Neural cell (in vitro differentiated cells): ENCODE measurements around the gene PRR16. TPM values are rescaled to one million over a fixed set of nuclear protein-coding genes. Genes with fewer than 3 reads are reported as not detected.

Experiments
- H2AFZ ChIP-seq: fragments of 200-600, 300-800 bp; sonication (generic), shearing (Covaris generic); 2 replicates; pipeline ENCODE4 v1.6.0; 2014; ENCODE audit warnings: low read depth, mild to moderate bottlenecking, antibody characterized with exemption, low read length, moderate library complexity
- H3F3A ChIP-seq: fragments of 200-600 bp; shearing (Covaris generic); 2 replicates; pipeline ENCODE4 v1.6.1; 2016; ENCODE audit warnings: mild to moderate bottlenecking, moderate library complexity, mixed read lengths, antibody characterized with exemption, low read length; ENCODE audit not compliant: insufficient read depth, poor library complexity, severe bottlenecking
- H3K27ac ChIP-seq: fragments of 200-600, 300-800 bp; sonication (generic), shearing (Covaris generic); 2 replicates; pipeline ENCODE4 v1.5.1; 2014; ENCODE audit warnings: mild to moderate bottlenecking, low read length, moderate library complexity
- H3K27me3 ChIP-seq: fragments of 300-800, 200-600 bp; sonication (generic), shearing (Covaris generic); 2 replicates; pipeline ENCODE4 v1.6.0; 2014; ENCODE audit warnings: mild to moderate bottlenecking, low read depth, low read length, moderate library complexity; ENCODE audit not compliant: insufficient read depth
- H3K36me3 ChIP-seq: fragments of 300-800, 200-600 bp; sonication (generic), shearing (Covaris generic); 2 replicates; pipeline ENCODE4 v1.5.1; 2014; ENCODE audit warnings: mild to moderate bottlenecking, antibody characterized with exemption, low read length, moderate library complexity; ENCODE audit not compliant: insufficient read depth
- H3K4me2 ChIP-seq: fragments of 300-800, 200-600 bp; sonication (generic), shearing (Covaris generic); 2 replicates; pipeline ENCODE4 v1.6.0; 2014; ENCODE audit warnings: mild to moderate bottlenecking, low read length
- H3K4me3 ChIP-seq: fragments of 300-800, 200-600 bp; sonication (generic), shearing (Covaris generic); 2 replicates; pipeline ENCODE4 v1.5.1; 2014; ENCODE audit warnings: mild to moderate bottlenecking, low read length, moderate library complexity
- H3K79me2 ChIP-seq: fragments of 200-600 bp; shearing (Covaris generic); replicated peaks from 2 replicates; pipeline ENCODE4 v1.6.0; 2014; ENCODE audit warnings: mild to moderate bottlenecking, low read length, moderate library complexity; ENCODE audit not compliant: insufficient read depth
- H3K9ac ChIP-seq: fragments of 300-800, 200-600 bp; sonication (generic), shearing (Covaris generic); 2 replicates; pipeline ENCODE4 v1.6.1; 2016; ENCODE audit warnings: mild to moderate bottlenecking, low read length, mixed read lengths
- H3K9me2 ChIP-seq: fragments of 200-600 bp; shearing (Covaris generic); 2 replicates; pipeline ENCODE4 v1.6.1; 2016; ENCODE audit warnings: mild to moderate bottlenecking, low read length, mixed read lengths; ENCODE audit not compliant: insufficient read depth
- H3K9me3 ChIP-seq: fragments of 200-600, 300-800 bp; sonication (generic), shearing (Covaris generic); 2 replicates; pipeline ENCODE4 v1.6.1; 2016; ENCODE audit warnings: mild to moderate bottlenecking, mixed run types, low read length, moderate library complexity, mixed read lengths
- H4K20me1 ChIP-seq: fragments of 200-600 bp; shearing (Covaris generic); 2 replicates; pipeline ENCODE4 v1.6.1; 2016; ENCODE audit warnings: mild to moderate bottlenecking, mixed run types; ENCODE audit not compliant: insufficient read depth
- EP300 ChIP-seq: fragments of 450-650 bp; conservative IDR thresholded peaks from 2 replicates; pipeline ENCODE4 v1.6.1; 2014; ENCODE audit warnings: antibody characterized with exemption, mild to moderate bottlenecking, moderate library complexity; ENCODE audit not compliant: poor library complexity, severe bottlenecking
- EZH2 ChIP-seq: fragments of 200-600, 300-800 bp; shearing (Covaris generic), sonication (generic); IDR thresholded peaks from 2 replicates; pipeline ENCODE4 v1.6.1; 2014; ENCODE audit warnings: antibody characterized with exemption, low read length, borderline replicate concordance, mild to moderate bottlenecking; ENCODE audit not compliant: insufficient read depth, poor library complexity, severe bottlenecking
- MXI1 ChIP-seq: fragments of 450-650 bp; conservative IDR thresholded peaks from 2 replicates; pipeline ENCODE4 v1.6.1; 2014; ENCODE audit warnings: antibody characterized with exemption, mild to moderate bottlenecking; ENCODE audit not compliant: poor library complexity, severe bottlenecking
- POLR2AphosphoS5 ChIP-seq: IDR thresholded peaks from 2 replicates; pipeline ENCODE4 v1.6.1; 2012
- RAD21 ChIP-seq: fragments of 450-650 bp; conservative IDR thresholded peaks from 2 replicates; pipeline ENCODE4 v1.6.1; 2014; ENCODE audit warnings: antibody characterized with exemption, mild to moderate bottlenecking, moderate library complexity
- SMC3 ChIP-seq: fragments of 450-650 bp; conservative IDR thresholded peaks from 2 replicates; pipeline ENCODE4 v1.6.1; 2014; ENCODE audit warnings: antibody characterized with exemption, mild to moderate bottlenecking, moderate library complexity; ENCODE audit not compliant: poor library complexity
- TAF1 ChIP-seq: IDR thresholded peaks from 2 replicates; pipeline ENCODE4 v1.6.1; 2012; ENCODE audit warnings: low read depth
- polyA plus RNA-seq: library from polyadenylated mRNA; depleted of rRNA; stranded (reverse); fragments of >200 nt; gene quantifications from 2 replicates; pipeline ENCODE4 v1.2.3, GENCODE V29; 2014
- TF ChIP-seq, protein P1 (sequence below): IDR thresholded peaks from 2 replicates; pipeline ENCODE4 v1.6.1; 2012; ENCODE audit warnings: borderline replicate concordance
- TF ChIP-seq, protein P2 (sequence below): fragments of 450-650 bp; IDR thresholded peaks from 2 replicates; pipeline ENCODE4 v1.5.1; 2014; ENCODE audit warnings: antibody characterized with exemption, mild to moderate bottlenecking, moderate library complexity; ENCODE audit not compliant: poor library complexity, severe bottlenecking

Gene PRR16
- polyA plus RNA-seq, 1 donor from 2014 or later, result 1.7 TPM

DNA sequence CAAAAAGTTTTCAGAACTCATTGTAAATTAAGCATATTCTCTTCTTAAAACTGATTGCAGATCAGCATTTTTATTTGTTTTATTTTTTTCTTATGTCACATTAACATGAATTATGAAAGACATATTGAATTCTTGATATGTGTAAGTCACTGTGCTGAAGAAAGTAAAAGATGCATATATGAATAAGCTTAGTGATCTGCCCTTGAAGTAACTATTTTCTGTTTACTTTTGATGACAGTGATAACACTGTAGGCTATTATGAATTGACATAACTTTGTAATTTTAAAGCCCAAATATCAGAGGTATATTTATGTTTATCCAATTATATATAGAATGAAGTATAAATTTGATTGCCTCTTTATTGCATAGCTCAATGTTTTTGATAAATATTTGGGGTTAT is 8.8 kb downstream of the PRR16 start:
- Histone ChIP-seq H2AFZ (no peak overlapping the region), H4K20me1 (no peaks in the 10 kb centered on the region), H3K9me2 (no peaks in the 10 kb centered on the region), H3F3A (no peaks in the 10 kb centered on the region), H3K4me2 (no peak overlapping the region), H3K9me3 (no peaks in the 10 kb centered on the region), H3K4me3 (no peak overlapping the region), H3K27ac (no peak overlapping the region), H3K79me2 (no peaks in the 10 kb centered on the region), H3K9ac (no peak overlapping the region), H3K36me3 (no peaks in the 10 kb centered on the region), H3K27me3 (no peaks in the 10 kb centered on the region)
- TF ChIP-seq MXI1, result no peak
- TF ChIP-seq EZH2, result no peak
- no peak for TF ChIP-seq SMC3
- TF ChIP-seq, protein P1, sequence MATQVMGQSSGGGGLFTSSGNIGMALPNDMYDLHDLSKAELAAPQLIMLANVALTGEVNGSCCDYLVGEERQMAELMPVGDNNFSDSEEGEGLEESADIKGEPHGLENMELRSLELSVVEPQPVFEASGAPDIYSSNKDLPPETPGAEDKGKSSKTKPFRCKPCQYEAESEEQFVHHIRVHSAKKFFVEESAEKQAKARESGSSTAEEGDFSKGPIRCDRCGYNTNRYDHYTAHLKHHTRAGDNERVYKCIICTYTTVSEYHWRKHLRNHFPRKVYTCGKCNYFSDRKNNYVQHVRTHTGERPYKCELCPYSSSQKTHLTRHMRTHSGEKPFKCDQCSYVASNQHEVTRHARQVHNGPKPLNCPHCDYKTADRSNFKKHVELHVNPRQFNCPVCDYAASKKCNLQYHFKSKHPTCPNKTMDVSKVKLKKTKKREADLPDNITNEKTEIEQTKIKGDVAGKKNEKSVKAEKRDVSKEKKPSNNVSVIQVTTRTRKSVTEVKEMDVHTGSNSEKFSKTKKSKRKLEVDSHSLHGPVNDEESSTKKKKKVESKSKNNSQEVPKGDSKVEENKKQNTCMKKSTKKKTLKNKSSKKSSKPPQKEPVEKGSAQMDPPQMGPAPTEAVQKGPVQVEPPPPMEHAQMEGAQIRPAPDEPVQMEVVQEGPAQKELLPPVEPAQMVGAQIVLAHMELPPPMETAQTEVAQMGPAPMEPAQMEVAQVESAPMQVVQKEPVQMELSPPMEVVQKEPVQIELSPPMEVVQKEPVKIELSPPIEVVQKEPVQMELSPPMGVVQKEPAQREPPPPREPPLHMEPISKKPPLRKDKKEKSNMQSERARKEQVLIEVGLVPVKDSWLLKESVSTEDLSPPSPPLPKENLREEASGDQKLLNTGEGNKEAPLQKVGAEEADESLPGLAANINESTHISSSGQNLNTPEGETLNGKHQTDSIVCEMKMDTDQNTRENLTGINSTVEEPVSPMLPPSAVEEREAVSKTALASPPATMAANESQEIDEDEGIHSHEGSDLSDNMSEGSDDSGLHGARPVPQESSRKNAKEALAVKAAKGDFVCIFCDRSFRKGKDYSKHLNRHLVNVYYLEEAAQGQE, result no peak

DNA sequence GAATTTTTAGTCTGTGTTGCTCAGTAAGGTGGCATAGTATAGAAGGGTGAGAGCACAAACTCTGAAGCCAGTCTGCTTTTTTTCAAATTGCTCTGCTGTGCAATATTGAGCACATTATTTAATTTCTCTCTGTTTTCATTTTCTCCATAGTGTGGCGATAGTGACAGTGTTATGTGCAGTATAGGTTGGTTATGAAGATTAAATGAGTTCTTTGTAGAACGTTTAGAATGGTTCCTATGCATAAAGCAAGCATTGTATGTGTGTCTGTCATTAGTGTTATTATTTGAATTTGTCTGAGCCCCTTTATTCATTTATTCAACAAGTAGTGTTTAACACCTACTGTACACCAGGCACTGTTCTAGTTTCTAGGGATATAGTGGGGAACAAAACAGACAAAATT is 9.2 kb downstream of the PRR16 start:
- H3K4me3 ChIP-seq, result no peak overlapping the region
- no peaks in the 10 kb centered on the region for H3K36me3 ChIP-seq
- H3K27me3 ChIP-seq, result no peaks in the 10 kb centered on the region
- no peak overlapping the region for H2AFZ ChIP-seq
- no peaks in the 10 kb centered on the region for H3F3A ChIP-seq
- no peaks in the 10 kb centered on the region for H4K20me1 ChIP-seq
- no peak overlapping the region for H3K4me2 ChIP-seq
- H3K27ac ChIP-seq, result no peak overlapping the region
- no peaks in the 10 kb centered on the region for H3K9me3 ChIP-seq
- H3K79me2 ChIP-seq, result no peaks in the 10 kb centered on the region
- TF ChIP-seq, protein P1, result no peak
- TF ChIP-seq TAF1 (no peak), MXI1 (no peak), SMC3 (no peak), EZH2 (no peak), EP300 (no peak), POLR2AphosphoS5 (no peak), RAD21 (no peak)
- TF ChIP-seq, protein P2, sequence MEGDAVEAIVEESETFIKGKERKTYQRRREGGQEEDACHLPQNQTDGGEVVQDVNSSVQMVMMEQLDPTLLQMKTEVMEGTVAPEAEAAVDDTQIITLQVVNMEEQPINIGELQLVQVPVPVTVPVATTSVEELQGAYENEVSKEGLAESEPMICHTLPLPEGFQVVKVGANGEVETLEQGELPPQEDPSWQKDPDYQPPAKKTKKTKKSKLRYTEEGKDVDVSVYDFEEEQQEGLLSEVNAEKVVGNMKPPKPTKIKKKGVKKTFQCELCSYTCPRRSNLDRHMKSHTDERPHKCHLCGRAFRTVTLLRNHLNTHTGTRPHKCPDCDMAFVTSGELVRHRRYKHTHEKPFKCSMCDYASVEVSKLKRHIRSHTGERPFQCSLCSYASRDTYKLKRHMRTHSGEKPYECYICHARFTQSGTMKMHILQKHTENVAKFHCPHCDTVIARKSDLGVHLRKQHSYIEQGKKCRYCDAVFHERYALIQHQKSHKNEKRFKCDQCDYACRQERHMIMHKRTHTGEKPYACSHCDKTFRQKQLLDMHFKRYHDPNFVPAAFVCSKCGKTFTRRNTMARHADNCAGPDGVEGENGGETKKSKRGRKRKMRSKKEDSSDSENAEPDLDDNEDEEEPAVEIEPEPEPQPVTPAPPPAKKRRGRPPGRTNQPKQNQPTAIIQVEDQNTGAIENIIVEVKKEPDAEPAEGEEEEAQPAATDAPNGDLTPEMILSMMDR, result no peak
- H3K9me2 ChIP-seq, result no peaks in the 10 kb centered on the region
- no peak overlapping the region for H3K9ac ChIP-seq
